HG03060 (cell line): ENCODE measurements around the gene SCCPDH.
"Not testable (repeated sequence)": the region's sequence is repeated elsewhere in the genome, so short reads cannot be mapped to it uniquely, and the experiment has no call there.

Experiments
- ATAC-seq: cut with Tn5 transposase; IDR thresholded peaks from one replicate; pipeline ENCODE4 v1.9.1; 2021; ENCODE audit warnings: low read depth, moderate number of reproducible peaks; ENCODE audit not compliant: unreplicated experiment

The SCCPDH gene

DNA sequence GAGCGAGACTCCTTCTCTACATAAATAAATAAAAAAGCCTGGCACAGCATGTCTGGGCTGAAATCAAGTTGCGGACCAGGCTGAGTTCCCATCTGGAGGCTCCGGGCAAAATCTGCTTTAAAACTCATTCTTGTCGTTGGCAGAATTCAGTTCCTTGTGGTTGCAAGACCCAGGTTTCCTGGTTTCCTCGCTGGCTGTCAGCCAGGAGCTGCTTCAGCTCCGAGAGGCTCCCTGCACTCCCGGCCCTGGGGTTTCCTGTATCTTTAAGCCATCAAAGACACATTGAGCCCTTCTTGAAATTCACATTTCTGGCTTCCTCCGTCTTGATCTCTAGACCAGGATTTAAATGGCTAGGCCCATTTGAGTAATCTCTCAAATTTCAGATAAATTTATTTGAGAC lies 20.6 kb upstream of the SCCPDH start:
- no peak for ATAC-seq

DNA sequence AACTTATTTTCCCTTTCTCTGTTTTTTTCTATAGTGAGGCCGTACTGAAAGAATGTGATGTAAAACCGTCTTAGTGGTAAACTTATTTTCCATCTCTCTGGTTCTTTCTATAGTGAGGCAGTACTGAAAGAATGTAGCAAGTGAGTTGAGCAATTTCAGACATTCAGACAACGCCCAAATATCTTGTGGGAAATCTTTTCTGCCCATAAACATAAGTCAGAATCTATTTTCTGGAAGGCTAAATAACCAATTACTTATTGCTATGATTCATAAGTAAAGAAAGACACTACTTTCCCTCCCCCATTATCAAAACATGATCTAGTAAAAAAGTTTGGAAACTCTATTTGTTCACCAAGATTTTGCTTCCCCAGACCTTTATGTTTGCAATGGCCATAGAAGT lies 18.8 kb upstream of the SCCPDH start:
- no peak for ATAC-seq

DNA sequence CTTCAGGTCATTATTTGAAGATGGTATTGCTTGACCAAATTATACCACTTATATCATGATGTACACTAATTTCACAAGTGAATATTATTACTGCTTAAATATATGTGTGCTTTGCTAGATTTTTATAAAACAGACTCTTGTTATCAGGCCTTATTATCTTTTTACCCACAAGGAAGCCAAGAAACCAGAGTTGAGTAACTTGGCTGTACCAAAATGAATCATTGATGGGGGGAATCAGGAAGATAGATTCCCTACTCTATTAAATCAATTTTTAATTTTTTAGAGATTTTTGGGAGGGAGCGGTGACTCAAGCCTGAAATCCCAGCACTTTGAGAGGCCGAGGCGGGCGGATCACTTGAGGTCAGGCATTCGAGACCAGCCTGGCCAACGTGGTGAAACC lies 16.0 kb upstream of the SCCPDH start:
- ATAC-seq: no peak

DNA sequence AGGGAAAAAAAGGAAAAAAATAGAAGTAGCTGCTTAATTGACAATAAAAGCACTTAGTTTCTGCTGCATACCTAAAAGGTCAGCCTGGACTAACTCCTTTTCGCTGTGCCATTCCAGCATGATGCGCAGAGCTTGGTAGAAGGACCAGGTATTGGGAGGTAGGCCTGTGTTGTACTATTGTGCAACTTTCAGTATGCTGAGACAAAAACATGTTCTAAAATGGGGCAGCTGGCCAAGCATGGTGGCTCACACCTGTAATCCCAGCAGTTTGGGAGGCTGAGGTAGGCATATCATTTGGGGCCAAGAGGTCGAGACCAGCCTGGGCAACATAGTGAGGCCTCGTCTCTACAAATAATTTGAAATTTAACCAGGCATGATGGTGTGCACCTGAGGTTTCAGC lies 15.0 kb upstream of the SCCPDH start:
- ATAC-seq: no peak

DNA sequence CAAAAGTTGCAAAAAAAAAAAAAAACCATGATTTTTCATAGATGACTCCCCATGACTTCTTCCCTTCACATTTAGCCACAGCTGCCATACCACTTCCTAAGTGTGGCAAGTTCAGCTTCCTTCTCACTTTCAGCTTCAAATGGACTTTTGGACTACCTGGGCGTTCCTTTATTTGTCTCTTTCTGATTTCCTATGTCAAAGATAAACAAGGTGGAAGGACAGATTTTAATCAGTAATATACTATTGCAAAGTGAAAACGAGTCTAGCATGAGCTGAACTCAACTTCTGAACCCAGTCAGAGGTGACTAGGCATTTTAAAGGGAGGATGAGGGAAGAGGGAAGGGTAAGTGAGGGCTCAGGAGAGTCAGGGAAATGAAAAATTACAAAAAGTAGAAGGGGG lies 14.4 kb upstream of the SCCPDH start:
- ATAC-seq: no peak

DNA sequence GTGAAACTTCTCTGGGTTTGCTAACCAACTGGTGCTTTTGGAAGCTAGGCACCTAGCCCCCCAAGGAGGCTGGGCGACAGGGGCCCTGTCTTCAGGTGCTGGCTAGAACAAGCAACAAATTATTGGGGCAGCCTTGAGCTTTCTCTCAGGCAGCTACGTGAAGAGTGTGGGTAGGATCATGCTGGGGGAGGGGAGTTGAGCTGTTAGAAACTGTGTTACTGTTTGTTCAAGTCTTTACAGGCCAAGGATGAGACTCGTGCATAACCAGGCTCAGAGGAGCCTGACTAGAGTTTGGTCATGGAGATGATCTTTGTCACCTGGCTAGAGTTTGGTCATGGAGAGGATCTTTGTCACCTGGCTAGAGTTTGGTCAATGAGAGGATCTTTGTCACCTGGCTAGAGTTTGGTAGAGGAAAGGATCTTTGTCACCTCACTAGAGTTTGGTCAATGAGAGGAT lies 12.6 kb upstream of the SCCPDH start:
- ATAC-seq: no peak

DNA sequence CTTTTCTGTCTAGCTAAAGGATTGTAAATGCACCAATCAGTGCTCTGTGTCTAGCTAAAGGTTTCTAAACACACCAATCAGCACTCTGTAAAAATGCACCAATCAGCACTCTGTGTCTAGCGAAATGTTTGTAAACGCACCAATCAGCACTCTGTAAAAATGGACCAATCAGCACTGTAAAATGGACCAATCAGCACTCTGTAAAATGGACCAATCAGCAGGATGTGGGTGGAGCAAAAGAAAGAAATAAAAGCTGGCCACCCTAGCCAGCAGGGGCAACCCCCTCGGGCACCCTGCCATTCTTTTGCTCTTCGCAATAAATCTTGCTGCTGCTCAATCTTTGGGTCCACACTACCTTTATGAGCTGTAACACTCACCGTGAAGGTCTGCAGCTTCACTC lies 11.8 kb upstream of the SCCPDH start:
- not testable (repeated sequence) for ATAC-seq

- ATAC-seq: not testable (repeated sequence)
Measured at GRCh38 chr1:246719361-246719760, 4.8 kb upstream of the SCCPDH start.

- not testable (repeated sequence) for ATAC-seq
Measured at GRCh38 chr1:246720814-246721213, 3.4 kb upstream of the SCCPDH start.

DNA sequence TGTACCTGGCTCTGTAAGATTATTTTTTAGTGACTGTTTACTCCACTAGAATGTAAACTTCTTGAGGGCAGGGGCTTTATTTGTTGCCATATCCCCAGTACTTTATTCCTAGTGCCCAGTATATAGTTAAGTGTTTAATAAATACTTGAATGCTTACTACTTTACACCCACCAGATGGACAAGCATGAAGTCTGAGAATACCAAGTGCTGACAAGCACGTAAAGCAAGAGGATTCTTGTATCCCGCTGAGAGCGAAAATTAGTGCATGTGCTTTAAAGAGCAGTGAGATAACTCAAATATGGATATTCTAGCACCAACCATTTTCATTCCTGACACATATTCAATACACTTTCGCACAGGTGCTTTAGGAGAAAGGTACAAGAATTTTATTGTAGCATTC lies 1.5 kb upstream of the SCCPDH start:
- no peak for ATAC-seq

DNA sequence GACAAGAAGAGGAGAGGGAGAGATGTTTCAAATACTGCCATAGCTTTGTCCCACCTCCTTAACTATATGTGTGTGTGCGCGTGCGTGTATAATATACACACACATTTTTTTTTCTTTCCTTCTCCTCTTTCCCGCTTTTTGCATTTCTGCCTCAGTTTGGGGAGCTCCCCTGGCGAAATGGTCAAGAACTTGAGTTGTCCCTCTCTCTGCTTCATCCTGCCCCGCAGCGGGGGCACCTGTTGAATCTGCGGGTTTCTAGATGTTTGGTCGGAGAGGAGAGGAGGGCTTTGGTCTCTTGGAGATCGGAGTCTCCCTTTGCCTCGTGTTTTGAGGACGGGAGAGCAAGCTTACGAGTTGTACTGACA lies 504 bp downstream of the SCCPDH start:
- peak; percentile 22 for ATAC-seq

GRCh38 chr1:246725191-246725590 lies 982 bp downstream of the SCCPDH start:
- no peak for ATAC-seq

DNA sequence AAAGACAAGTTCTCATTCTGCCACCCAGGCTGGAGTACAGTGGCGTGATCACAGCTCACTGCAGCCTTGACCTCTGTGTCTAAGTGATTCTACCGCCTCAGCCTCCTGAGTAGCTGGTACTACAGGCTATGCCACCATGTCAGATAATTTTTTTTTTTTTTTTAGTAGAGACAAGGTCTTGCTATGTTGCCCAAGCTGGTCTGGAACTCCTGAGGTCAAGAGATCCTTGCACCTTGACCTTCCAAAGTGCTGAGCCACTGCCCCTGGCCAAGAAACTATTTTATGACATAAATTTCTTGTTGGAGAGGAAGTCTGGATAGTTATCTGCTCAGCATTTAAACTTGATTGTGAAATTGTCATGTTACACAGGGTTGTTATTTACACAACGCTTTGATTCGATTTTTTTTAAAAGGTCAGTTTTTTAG lies 2.1 kb downstream of the SCCPDH start:
- no peak for ATAC-seq

DNA sequence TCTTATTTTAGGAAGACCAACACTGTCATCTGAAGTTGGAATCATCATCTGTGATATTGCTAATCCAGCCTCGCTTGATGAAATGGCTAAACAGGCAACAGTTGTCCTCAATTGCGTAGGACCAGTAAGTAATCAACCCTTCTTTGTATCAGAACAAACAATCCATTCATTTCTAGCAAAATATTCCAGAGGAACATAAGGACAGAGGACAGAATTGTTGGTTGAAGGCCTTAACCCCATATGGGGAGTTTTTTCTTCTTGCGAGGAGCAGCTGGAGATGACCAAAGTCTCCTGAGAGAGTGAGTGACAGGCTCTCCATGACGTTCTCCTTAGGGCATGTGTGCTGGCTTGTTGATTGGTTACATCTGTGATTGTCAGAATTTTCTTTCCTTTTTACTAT lies 2.7 kb downstream of the SCCPDH start:
- no peak for ATAC-seq

DNA sequence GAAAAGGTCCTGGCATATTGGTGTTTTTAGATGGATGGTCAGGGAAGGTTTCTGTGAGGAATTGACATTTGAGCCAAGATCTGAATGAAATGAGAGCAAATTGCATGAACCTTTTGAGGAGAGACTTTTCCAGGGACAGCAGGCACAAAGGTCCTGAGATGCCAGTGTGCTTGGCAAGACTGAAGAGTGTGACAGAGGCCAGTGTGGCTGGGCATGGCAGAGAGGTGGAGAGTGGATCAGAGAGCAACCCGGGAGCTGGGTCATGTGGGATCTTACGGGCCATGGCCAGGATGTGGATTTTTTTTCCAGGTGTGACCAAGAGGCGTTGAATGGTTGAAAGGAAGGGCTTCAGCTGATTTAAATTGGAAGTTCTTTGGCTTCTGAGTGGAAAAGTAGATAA lies 3.4 kb downstream of the SCCPDH start:
- no peak for ATAC-seq

- no peak for ATAC-seq
Measured at GRCh38 chr1:246728311-246728710, 4.1 kb downstream of the SCCPDH start.

DNA sequence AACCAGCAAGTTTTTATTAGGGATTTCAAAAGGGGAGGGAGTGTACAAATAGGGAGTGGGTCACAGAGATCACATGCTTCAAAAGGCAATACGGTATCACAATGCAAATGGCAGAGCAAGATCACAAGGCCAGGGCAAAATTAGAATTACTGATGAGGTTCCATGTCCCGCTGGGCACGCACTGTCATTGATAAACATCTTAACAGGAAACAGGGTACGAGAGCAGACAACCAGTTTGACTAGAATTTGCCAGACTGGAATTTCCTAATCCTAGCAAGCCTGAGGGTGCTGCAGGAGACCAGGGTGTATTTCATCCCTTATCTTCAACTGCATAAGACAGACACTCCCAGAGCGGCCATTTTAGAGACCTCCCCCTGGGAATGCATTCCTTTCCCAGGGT lies 4.8 kb downstream of the SCCPDH start:
- ATAC-seq: not testable (repeated sequence)

GRCh38 chr1:246730839-246731238 lies 6.6 kb downstream of the SCCPDH start:
- no peak for ATAC-seq

DNA sequence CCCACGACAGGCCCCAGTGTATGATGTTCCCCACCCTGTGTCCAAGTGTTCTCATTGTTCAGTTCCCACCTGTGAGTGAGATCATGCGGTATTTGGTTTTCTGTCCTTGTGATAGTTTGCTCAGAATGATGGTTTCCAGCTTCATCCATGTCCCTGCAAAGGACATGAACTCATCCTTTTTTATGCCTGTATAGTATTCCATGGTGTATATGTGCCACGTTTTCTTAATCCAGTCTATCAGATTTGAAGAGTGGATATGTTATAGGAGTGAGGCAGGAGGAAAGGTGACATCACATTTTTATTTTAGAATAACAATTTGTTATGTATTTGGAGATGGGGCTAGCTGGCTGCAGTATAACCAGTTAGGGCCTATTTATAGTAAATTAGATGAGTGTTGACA lies 7.7 kb downstream of the SCCPDH start:
- ATAC-seq: not testable (repeated sequence)

DNA sequence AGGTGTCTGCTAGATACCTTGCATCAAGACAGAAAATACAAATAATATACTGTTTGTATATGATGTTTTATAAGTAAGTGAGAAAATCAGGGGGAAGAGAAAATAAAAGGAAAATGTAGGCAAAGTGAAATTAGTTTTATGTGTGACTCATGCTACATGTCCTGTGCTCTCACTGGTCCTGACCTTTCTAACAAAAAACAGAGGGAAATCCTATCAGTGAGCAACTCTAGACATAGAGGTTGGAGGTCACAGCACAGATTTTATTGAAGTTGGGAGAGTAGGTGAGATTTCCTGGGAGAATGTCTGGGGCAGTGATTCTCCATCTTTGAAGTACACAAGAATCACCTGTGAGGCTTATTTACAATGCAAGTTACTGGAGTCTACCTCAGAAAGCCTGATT lies 9.5 kb downstream of the SCCPDH start:
- no peak for ATAC-seq

GRCh38 chr1:246734866-246735265 lies 10.7 kb downstream of the SCCPDH start:
- no peak for ATAC-seq

- ATAC-seq: no peak
Measured at GRCh38 chr1:246735735-246736134, 11.5 kb downstream of the SCCPDH start.

DNA sequence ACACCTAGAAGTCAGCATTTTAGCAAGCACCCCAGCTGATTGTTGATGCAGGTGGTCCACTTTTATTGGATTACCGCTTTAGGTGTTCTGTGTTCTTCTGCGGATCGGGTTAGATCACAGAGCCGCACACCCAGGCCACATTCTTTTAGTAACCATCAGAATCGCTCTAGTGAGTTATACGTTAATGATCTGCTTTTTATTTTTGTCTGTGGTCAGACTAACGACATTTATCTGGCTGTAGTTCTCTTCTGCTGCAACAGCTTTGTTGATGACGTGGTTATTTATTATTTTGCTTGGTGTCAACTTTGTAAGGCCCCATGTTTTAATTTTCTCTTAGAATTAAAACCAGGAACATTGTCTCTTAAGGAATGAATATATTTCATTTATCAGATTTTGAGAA lies 18.2 kb downstream of the SCCPDH start:
- no peak for ATAC-seq
